IPS-NIHi7 (cell line): ENCODE results near the gene SYTL4.
"Not testable (repeated sequence)": the region's sequence is repeated elsewhere in the genome, so short reads cannot be mapped to it uniquely, and the experiment has no call there.

Experiments used
- DNase-seq: peaks from one replicate; pipeline ENCODE4 v3.0.0; 2012; ENCODE audit warnings: mixed read lengths; ENCODE audit errors: extremely low spot score

Gene SYTL4

GRCh38 chrX:100731441-100732281, at the start of gene SYTL4:
Gene SYTL4 (minus strand): TSS chrX:100732121. CDS start chrX:100702037, 30,084 bp downstream.
- DNase-seq = peak; percentile 64

- DNase-seq = not testable (repeated sequence)
Observed at GRCh38 chrX:100769439-100769838, 37.5 kb upstream of the SYTL4 start.

GRCh38 chrX:100768679-100769338, 36.9 kb upstream of the SYTL4 start:
- peak; percentile 88 for DNase-seq

GRCh38 chrX:100750883-100751282, 19.0 kb upstream of the SYTL4 start:
- DNase-seq = no peak

GRCh38 chrX:100748108-100748507, 16.2 kb upstream of the SYTL4 start:
- no peak for DNase-seq

- DNase-seq = no peak
Observed at GRCh38 chrX:100747703-100748102, 15.8 kb upstream of the SYTL4 start.

GRCh38 chrX:100747090-100747489, 15.2 kb upstream of the SYTL4 start:
- no peak for DNase-seq

GRCh38 chrX:100745806-100746537, 14.1 kb upstream of the SYTL4 start:
- DNase-seq = no peak

- no peak for DNase-seq
Observed at GRCh38 chrX:100745205-100745604, 13.3 kb upstream of the SYTL4 start.

GRCh38 chrX:100743009-100743607, 11.2 kb upstream of the SYTL4 start:
- DNase-seq = no peak

- not testable (repeated sequence) for DNase-seq
Observed at GRCh38 chrX:100724006-100724405, 7.9 kb downstream of the SYTL4 start.

- no peak for DNase-seq
Observed at GRCh38 chrX:100721328-100721727, 10.6 kb downstream of the SYTL4 start.

GRCh38 chrX:100720301-100720700, 11.6 kb downstream of the SYTL4 start:
- DNase-seq = no peak

GRCh38 chrX:100719139-100719538, 12.8 kb downstream of the SYTL4 start:
- DNase-seq = no peak

- DNase-seq = no peak
Observed at GRCh38 chrX:100717363-100717762, 14.6 kb downstream of the SYTL4 start.

- DNase-seq = no peak
Observed at GRCh38 chrX:100710816-100711215, 21.1 kb downstream of the SYTL4 start.

- no peak for DNase-seq
Observed at GRCh38 chrX:100704581-100705203, 27.2 kb downstream of the SYTL4 start.

- no peak for DNase-seq
Observed at GRCh38 chrX:100700809-100701208, 31.1 kb downstream of the SYTL4 start.

- no peak for DNase-seq
Observed at GRCh38 chrX:100698551-100698950, 33.4 kb downstream of the SYTL4 start.

GRCh38 chrX:100696699-100697351, 35.1 kb downstream of the SYTL4 start:
- no peak for DNase-seq

GRCh38 chrX:100695991-100696390, 35.9 kb downstream of the SYTL4 start:
- DNase-seq = no peak
